Activated T-cell treated with anti-CD3 and anti-CD28 coated beads for 4 hours (primary cell): Measurements from ENCODE around the gene HERC3.

Source experiments
- DNase-seq: peaks from one replicate; pipeline ENCODE4 v3.0.0-alpha.2; 2020

Gene HERC3

DNA sequence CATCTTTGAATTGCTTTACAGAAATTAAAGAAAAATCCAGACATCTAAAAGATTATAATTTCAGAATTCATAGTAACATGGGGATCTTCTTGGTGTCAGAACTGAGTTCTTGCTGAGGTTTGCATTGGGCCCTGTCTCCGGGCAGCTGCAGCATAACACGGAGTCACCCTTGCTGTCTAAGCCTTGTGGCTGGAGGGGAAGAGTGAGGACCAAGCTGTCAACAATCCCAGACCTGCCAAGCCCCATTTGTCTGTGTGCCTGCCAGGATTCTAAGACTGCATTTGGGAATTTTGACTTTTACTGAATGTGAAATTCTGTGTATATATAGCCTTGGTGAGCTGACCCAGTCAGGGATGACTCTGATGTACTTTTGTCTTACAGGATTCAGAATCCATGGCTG lies 130.5 kb downstream of the HERC3 start:
- DNase-seq = no peak

DNA sequence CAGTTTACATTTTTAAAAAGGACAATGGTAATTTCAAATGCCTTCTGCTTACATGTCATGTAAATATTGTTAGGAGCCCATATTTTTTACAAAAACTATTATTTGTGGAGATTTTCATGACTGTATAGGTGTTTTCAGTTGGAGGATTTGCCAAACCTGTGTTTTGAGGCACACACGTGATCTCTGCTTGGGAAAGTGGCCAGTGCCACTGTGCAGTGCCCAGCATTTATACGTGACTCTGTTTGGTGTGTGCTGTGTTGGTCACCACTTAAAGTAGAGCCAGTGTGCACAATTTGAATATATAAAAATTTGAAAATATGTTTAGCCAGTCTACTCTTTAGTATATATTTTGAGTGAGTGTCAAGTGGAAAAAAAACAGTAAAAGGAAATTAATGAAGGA lies 132.1 kb downstream of the HERC3 start:
- DNase-seq = no peak

DNA sequence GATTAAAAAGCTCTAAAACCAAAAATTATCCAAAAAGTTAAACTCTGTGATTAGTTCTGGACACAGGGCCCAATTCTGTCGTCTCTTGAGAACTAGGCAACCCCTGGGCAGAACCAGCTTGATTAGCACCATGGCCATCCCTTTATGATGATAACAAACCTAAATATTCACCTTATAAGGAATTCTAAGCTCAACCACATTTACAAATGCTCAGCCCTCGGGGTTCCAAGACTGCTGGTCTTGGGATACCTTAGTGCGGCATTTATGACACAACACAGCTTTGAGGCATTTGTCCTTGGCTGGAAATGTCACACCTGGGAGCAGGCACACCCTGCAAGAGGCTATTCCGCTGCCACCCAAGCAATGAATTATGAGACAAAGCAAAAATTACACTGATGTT lies 132.9 kb downstream of the HERC3 start:
- DNase-seq = no peak

DNA sequence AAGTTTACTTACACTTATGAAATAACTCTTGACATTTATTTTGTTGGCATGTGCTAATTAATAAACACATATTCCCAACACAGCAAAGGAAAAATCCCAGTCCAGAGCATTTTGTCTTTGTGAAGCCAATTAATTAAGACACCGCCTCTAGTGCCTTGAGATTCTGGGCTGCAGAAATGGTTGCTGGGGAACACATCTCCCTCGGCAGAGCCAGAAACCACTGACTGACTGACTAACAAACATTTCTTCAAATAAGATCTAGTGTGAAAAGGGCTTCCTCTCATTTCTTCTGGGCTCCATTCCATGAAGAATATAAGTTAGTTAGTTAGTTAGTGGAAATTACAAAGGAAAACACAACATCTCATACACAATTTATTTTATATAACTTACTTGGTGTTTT lies 133.7 kb downstream of the HERC3 start:
- no peak for DNase-seq

DNA sequence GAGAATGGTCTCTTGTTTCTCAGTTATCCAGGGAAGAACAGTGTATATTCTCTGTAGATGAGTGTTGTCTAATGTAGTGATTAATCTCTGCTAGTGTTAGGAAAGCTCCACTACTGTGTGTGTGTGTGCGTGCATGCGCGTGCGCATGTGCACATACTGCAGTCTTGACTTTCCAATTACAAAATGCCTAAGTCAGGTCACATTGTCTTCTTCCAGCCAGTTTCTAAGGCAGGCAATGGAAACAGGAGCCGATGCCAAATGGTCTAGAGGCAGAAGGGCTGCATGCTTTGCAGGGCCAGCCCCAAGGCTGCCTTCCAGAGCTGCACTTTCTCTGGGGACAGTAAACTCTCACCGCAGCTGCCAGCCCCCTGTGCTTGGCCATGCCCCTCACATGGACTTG lies 135.9 kb downstream of the HERC3 start:
- DNase-seq = no peak

DNA sequence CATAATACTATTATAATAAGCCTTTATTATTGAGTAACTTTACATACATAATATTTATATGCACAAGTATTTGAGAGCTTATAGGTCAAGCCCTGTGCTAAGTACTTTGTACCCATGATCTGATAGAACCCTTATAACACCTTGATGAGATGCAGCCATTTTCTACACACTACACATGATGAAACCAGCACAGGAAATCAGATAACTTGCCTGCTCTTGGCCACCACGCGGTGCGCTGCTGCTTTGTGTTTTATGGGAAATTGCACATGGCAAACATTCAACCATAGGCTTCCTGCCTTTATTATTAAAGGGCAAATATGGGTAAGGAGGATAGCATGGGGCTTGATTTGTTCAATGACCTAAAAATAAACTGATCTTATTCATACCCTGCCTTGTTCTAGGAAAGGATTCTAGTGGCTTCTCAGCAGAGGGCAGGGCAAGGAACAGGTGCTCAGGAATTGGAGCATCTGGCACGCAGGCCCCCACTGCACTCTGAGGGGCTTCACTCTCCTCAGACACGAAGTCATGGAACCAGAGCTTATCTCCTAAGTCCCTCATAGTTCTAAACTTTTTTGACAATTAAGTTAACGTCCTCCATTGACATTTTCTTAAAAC lies 137.0 kb downstream of the HERC3 start:
- no peak for DNase-seq

DNA sequence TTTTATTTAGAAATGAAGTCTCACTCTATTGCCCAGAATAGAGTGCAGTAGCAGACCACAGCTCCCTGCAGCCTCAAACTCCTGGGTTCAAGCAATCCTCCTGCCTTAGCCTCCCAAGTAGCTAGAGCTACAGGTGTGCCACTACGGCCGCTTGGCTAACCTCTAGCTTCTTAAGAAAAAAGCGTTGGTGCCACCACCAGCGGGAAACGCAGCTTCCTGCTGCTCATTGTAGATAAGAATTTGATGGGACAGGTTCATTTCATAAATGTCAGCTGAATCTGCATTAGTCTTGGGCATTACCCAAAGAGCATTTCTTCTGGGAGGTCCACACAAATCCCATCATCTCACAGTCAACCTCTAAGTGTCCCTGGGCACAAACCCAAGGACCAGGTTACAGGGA lies 138.5 kb downstream of the HERC3 start:
- no peak for DNase-seq

DNA sequence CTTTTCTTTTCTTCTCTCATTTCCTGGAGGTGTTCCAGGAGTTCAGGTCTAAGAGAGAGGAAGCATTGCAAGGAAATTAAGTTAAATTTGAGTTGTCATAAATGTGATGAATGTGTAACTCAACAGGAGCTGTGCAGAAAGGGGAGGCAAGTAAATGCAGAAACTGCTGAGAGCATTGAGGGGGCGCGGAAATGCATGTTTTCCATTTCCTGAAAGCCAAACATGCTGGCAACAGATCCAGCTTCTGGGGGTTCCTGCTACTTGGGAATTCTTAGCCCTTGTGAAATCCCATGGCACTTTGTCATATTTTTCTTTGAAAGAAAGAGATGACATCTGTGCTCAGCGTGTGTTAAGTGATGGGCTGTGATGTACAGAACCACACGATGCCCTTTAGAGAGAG lies 139.1 kb downstream of the HERC3 start:
- DNase-seq = no peak

DNA sequence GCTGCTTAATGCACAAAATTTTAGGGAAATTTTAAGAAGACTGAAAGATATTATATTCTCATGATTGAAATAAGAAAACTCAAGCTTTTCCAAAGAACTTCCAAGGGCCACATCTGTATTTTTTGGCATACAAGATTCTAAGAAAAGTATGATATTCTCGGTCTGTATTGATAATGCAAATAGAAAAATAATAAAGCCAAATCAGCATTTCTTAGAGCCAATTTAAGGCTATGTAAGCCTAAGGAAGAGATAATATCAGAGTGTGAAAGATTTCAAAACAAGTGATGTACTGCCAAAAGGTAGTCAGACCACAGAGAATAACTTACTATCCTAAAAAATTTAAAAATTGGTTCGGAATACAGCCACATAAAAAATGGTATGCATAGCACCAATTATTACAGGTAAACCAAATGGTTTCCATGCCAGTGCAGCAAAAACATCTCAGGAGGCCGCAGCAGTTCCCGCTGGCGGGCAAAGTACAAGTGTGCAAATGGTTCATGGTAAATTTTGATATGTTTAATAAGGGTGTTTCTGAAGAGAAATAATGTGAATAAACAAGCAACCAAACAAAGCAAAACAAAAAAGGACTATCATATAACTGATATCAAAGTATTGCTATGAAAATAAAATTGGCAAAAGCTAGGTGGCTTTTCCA lies 140.6 kb downstream of the HERC3 start:
- no peak for DNase-seq

DNA sequence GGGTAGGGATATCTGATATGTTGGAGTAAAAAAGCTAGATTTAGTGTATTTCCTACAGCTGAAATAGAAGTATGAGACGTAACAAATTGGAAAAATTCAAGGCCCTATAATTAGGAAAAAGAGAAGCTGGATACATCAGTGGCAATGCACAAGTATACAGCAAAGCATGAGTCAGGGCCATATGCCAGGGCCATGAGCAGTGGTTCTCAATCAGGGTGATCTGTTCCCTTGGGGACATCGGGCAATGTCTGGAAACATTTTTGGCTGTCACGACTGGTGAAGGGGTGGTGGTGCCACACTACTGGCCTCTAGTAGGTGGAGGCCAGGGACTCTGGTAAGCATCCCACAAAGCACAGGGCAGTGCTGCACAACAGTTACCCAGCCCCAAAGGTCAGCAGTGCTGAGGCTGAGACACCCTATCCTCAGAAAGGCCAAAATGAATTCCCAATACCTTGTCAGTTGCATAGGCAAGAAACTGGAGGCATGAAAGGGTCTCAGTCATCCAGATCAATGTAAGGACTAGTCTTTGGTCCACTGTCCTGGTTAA lies 142.2 kb downstream of the HERC3 start:
- DNase-seq = no peak

DNA sequence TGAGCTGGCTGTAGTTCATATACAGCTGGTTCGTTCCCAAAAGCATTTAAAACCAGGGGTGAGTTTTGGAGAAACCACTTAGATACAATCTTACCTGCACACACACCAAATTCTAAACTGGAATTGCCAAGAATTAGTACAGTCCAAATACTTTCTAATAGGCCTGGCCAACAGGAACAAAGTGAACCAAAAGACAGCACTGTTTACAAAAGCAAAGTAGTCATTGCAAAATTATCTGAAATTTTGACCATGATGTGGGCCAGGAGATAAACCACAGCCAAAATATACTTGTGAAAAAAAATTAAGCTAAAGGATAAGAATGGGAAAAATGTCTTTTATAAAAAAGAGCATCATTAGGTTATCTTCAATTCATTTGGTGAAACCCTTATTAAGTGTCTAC lies 143.3 kb downstream of the HERC3 start:
- DNase-seq = no peak

DNA sequence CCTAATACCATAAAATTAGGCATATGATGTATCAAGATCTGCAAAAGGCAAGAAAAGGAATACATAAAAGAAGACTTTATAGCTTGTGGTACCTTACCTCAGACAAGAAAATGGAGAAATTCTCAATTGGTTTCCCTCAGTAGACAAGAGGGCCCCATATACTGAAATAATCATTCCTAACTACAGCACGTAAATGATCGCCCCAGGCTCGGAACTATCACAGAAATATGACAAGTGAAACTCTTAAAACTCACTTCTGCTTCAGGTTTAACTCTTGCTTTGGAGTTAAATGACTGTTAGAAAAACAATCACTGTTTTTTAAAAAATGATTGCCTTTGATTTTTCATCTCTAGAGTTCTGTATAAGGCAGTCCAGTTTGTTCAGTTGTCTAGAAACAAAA lies 144.0 kb downstream of the HERC3 start:
- DNase-seq = no peak

DNA sequence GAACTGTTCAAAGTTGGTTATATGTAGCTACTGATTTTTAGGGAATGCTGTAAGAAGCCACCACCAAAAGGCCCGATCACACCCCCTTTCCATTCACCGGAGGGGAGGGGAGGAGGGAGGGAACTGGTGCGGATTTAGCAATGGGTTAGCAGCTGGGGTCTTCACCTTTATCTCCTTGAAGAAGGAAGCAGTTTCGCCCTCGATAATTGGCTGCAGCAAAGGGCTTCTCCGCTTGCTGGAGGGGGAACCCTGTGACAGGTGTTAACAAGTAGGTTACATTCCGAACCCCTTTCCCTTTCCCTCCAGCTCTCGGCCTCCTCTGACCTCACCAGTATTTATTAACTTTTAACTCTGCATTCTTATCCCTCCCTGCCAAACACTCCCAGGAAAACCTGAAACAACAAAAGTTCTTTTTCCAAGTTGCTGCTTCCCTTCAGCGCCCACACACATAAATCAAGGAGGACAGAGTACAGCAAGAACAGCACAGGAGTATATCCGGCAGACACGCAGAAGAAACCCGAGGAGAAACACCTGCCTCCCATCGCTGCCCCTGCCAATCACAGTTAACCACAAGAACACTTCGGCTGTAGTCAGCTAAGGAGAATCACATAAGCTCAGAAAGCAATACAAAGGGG lies 145.1 kb downstream of the HERC3 start:
- DNase-seq = no peak

DNA sequence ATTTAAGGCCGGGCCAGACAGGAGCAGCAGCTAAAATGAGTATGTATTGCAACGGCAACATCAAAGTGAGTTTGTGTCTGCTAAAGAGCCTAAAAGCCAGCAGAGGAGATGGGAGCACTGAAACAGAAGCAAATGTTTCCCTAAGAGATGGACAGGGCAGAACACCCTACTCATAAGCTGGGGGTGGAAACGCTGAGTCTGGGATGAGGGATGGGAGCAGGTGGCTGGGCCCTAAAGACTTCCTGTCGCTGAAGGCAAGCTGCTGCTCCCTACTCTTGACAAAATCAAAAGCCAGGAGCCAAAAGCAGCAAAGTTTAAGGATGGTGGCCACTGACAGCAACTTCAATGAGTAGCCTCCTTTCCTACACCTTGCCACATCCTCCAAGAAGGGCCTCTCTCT lies 145.9 kb downstream of the HERC3 start:
- DNase-seq = no peak

DNA sequence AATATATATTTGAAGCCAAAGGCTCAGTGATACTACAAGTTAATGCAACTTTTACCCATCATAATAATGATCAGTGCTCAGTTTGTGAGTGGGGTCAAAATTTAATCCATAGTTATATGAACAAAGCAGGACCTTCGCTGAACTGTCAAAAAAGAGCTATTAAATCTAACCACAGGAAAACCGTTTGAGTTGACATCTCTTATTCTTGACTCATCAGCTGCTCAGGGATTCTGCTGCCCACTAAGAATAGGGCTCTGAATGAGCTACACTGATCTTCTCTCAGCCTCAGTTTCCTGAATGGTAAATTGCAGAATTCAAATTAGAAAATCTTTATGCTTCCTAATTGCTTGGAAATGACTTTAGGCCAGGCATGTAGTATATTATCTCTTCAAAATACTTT lies 150.3 kb downstream of the HERC3 start:
- no peak for DNase-seq

DNA sequence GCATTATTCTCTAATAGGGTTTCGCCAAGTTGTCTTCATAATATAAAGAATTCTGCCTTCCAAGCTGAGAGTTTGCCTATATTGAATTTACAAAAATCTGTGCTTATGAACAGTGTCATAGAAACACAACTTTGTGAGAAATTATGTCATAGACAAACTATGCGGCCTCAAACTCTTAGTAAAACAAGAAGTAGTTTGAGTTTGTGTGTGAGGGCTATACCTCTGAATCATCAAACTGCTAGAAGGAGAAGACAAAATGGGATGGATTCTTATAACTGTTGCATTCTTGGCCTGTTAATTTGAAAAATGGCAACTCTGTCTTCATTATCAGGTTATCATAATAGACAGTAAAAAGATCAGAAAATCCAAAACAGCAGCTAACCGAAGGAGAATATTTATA lies 151.4 kb downstream of the HERC3 start:
- DNase-seq = no peak

DNA sequence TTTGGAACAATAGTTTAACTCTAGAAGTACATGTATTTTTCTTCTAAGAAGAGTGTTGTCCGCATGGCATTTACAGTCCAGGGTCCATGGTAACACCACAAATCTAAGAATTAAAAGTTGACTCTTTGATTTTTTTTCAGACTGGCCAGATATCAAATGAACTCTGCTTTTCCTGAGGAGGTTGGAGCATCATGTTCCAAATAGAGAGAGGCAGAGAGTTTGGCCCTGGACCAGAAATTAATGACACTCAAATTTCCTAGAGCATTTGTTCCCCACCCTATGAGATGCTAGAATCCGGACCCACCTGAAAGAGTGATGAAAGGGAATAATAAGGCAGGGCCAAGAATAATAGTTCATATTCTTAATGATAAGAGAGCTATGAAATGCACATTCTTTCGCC lies 152.3 kb downstream of the HERC3 start:
- no peak for DNase-seq

DNA sequence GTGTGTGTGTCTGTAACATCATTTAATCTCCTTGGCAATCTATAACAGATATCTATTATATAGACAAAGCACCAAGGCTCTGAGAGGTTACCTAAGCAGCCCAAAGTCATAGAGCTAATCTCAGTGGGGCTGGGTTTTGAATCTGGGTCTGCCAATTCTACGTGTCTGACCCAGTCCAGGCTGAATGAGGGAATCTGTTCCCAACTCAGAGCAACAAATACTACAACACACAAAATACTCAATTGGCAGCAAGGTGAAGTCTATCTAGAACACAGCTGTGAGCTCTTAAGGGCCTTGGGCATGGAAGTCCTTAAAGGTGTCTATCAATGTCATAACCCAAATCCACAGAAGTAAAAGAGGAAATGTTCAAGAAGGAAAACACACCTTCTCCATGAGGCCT lies 152.9 kb downstream of the HERC3 start:
- no peak for DNase-seq

DNA sequence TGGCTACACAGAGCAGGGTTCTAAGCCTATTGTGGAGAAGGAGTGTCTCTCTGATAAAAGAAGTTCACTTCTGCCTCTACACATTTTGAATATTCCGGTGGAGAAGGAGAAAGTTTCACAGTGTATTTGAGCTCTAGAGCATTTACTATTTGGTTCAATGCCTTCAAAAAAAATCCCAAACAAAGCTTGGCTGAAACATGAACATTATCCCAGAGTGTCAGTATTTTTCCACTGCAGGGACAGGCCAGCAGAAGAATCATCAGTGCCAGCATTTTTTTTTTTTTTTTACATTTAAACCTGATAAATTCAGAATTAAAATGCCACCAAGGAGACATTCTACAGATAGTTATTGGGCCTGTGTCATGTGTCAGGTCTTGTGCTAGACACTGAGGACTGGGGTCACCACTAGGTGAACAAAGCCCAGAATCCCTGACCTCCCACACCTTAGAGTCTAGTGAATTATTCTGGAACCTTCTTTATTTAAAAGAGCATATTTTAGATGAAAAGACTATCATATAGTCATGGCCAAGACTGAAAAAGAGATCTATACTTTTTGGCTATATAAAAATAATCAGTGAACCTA lies 153.4 kb downstream of the HERC3 start:
- no peak for DNase-seq

DNA sequence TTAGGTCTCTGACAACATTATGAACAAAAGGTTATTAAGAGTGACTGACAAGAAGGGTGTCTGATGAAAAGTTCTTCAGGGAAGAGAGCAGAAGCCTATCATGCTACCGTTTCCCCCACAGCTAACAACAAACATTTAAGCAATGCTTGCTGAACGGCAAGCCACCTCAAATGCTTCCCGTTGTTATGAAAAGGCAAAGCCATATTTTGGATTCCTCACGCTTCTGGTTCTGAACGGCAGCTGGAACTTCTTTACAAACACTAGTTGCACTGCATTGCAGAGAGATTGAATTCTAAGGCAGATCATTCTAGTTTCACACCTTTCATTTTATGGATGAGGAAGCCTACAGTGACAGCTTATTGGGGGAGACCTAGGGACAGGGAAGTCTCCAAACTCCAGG lies 153.9 kb downstream of the HERC3 start:
- DNase-seq = no peak

DNA sequence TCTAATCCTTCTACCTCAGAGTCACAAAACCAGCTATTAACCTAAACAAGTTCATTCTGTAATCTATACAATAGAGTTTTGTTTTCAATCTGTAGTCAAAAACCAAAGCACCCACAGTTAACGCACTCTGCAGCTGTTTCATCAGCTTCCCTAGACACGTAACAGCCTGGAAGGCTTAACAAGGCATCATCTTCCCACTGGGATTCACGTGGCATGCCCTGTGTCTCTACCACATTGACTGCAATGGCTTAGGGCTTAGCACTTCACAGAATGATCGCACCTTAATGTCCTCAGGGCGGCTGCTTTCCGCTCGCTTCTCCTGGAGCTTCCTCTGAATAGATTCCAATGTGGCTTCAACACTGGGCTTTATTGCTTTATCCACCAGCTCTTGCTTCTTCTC lies 155.1 kb downstream of the HERC3 start:
- no peak for DNase-seq

DNA sequence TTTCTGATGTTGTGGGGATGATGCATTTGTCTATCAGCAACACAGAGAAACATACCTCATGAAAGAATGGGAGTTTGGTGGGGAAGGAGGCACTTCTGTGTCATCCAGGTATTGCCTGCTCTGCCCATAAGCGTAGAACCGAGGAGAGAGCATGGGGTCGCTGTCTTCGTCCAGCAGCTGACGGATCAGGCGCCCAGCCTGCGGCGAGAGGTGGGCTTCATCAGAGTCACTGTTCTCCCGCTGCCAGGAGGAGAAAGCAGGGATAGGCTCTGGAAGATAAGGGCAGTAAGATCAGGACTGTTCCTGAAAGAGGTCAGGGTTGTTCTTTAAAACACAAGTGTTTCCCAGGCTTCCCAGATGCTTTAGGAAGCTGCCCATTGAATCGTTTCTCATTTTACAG lies 158.1 kb downstream of the HERC3 start:
- DNase-seq = no peak

DNA sequence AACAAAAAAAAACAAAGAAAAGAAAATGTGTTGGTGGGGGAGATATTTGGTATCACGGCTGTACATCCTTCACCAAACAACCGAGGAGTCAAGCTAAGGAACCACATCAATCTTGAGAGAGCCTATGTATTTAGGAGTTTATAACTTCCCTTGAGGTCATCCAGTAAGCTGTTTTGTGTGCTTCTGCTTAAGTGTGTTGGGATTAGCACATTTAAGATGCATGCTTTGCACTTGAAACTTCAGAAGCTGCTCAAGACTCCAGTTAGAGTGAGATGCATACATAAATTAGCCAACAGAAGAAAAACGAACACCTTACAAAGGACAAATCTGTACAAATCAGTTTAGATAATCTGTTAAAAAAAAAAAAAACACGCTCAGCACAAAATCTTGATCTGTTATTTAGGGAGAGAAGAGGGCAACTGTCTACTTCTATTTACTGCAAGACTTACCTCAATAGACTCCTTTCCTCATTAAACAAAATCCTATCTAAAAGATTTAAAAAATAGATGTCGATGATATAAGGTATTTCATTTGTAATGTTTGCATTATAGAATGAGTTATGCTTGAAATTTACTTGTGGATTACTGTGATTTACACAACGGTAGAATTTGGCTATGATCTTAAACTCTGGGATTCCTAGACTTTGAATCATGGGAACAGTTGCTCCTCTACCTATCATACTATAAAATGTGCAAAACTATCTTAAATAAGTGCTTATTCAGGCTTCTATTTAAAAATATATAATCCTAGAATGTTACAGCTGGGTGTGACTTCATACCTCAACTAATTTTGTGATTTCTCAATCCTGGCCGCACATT lies 159.2 kb downstream of the HERC3 start:
- DNase-seq = no peak
